Astrocyte of the hippocampus (primary cell): ENCODE measurements around the gene MYO16.
"Not testable (repeated sequence)": the region's sequence is repeated elsewhere in the genome, so short reads cannot be mapped to it uniquely, and the experiment has no call there.

ENCODE experiments used
- DNase-seq: peaks from one replicate; pipeline ENCODE4 v3.0.0; 2011; ENCODE audit warnings: low read depth, low spot score

MYO16 gene

DNA sequence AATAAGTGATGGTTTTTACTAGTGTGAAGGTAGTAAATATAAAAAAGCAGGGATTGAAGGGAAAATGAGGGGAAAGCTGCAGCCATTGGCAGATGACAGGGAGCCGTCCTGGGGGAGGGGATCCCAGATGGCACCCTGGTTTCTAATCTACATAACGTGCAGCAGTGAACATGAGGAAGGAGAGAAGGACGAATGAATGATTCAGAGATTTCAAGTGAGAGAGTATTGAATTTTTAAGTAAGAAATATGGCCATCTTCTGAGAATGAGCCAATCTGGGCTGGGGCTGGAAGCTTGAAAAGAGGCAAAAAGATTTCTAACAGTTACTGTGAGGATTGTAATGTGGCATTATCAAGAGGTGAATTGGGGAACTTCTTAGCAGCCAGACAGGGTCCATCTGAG, 414.2 kb downstream of the MYO16 start:
- DNase-seq: no peak

DNA sequence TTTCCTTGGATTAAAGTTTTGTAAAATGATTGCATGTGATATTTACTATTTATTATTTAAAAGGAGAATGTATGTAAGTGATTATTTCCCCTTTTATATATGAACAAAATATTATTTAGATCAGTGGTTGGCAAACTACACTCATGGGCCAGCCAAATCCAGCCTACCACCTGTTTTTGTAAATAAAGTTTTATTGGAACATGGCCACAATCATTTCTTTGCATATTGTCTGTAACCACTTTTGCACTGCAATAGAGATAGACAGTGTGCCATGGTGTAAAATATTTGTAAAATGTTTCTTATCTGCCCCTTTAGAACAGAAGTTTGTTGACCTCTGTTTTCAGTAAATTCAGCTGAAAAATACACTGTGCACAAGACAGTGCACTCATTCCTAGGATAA, 426.4 kb downstream of the MYO16 start:
- no peak for DNase-seq

DNA sequence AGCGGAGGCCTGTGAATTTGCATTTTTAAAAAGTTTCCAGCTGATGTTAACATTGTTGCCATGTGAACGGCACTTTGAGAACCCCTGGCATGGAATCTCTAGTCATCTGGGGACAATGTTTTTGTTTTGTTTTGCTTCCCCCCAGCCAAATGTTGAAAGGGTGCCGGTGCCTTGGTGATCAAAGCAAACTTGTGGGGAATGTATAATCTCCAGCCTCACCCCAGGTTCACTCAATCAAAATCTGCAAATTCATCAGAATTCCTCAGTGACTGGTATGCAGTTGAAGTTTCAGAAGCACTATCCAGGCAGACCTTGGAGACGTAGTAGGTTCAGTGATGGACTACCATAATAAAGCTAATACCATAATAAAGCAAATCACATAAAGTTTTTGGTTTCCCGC, 428.7 kb downstream of the MYO16 start:
- peak; percentile 80 for DNase-seq

DNA sequence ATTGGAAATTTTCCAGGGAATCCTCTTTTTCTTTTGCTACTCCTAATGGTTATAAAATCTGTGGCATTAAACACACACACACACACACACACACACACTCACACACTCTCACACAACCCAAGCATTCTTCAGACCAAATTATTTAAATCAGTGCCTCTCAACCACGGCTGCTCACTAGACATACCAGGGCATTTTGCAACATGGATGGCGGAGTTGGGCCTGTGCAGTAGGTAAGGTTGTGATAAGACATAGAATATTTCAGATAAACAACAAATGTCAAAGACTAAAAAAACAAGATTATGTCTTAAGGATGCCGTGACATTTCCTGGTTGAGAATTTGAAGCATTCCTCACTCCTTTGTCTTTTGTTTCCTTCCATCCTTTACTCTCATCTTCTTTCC, 443.1 kb downstream of the MYO16 start:
- DNase-seq: no peak

GRCh38 chr13:109074436-109074835, 445.0 kb downstream of the MYO16 start:
- no peak for DNase-seq

- DNase-seq: no peak
Measured at GRCh38 chr13:109074853-109075252, 445.4 kb downstream of the MYO16 start.

DNA sequence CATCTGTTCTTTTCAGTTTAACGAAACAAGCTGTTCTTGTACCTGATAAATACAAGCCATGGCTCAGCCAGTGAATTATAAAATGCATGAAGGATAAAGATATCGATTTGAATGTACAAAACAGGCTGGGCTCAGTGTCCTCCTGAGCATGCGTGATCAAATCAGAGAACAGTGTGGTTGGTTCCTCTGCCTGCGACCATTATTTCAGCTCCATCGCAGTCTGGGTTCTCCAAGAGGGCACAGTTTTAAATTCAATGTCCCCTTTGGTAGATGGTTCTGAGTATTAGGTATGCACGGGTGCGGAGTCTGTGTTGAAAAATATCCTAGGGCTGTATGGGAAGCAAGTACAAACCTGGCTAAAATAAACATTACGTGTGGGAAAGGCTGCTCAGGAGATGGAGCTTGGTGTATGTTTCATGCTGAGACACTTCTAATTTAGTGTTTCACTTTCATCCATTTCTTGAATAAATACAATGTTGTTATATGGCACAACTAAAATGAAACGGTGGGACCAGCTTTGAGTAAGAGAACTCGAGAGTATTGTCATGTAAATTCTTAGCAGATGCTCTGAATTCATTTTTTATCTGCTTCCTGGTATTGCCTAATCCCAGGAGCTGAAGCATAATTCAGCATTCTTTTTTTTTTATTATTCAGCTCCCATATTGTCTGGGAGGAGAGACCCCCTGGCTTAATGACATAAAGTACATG, 458.7 kb downstream of the MYO16 start:
- DNase-seq: no peak

DNA sequence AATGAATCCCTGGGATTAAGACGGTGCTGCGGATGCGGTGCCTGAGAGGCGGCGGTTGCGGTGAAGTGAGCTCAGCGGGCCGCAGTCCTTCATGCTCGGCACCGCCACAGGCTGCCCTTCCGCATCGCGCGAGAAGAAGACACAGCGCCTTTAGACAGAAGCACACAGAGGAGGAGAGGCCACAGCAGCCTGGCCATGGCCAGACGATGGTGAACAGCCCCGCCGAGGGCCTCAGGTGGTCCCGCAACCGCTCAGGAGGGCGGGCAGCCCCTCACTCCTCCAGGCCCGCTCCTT, 459.2 kb downstream of the MYO16 start:
- DNase-seq: peak; percentile 12

GRCh38 chr13:109090796-109091195, 461.4 kb downstream of the MYO16 start:
- no peak for DNase-seq

GRCh38 chr13:109091249-109091648, 461.8 kb downstream of the MYO16 start:
- no peak for DNase-seq

GRCh38 chr13:109092186-109092585, 462.8 kb downstream of the MYO16 start:
- DNase-seq: not testable (repeated sequence)

DNA sequence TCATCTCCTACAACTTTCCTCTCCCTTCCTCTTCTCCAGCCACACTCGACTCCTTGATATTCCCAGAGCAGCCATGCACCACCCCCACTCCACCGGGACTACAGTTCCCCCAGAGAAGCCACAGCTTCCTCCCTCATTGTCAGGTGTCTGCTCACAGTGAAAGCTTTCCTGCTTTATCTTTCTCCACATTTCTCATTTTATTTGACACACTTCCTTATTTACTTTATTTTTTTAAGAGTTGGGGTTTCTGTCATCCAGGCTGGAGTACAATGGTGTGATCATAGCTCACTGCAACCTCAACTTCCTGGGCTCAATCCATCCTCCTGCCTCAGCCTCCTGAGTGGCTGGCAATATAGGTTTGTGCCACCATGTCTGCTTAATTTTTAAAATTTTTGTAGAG, 464.6 kb downstream of the MYO16 start:
- no peak for DNase-seq

- no peak for DNase-seq
Measured at GRCh38 chr13:109095126-109095525, 465.7 kb downstream of the MYO16 start.

DNA sequence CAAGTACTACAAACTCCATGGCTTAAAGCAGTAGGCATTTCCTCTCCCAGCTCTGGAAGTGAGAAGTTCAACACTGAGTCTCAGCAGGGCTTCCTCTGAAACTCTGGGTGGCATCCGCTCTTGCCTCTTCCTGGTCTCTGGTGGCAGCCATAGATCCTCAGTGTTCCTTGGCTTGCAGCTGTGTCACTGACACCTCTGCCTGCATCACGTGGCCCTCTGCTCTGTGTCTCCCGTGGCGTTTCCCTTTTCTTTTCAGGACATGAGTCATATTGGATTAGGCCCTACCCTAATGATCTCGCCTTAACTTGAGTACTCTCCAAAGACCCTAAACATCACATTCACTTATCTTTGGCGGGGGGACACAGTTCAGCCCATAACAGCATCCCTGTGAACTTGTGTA, 466.7 kb downstream of the MYO16 start:
- DNase-seq: no peak

- peak; percentile 39 for DNase-seq
Measured at GRCh38 chr13:109100705-109101304, 471.4 kb downstream of the MYO16 start.

DNA sequence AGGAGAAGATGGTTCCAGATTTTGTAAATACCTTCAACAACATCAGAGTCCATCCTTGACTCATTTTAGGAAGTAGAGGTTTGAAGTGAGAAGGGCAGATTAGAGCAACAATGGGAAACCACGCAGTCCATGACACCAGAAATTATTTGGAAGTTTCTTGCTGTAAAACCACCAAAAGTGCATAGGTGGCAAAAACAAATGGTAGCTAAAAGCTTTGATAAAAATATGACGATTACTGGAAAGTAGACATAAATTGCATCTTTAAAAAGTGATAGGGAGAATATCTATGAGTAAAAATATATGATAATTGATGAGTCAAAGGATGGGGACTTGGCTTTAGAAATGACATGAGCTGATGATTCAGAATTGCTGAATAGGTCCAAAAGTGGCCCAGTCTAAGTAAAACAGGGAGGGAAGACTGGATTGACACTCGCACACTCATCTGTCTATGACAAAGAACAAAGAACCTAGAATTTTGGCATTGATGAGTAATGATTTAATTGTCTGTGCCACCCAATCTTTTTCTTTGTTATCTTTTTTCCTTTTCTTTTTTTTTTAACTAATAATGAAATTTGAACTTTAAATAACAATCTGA, 472.2 kb downstream of the MYO16 start:
- no peak for DNase-seq

GRCh38 chr13:109105899-109106298, 476.5 kb downstream of the MYO16 start:
- no peak for DNase-seq

DNA sequence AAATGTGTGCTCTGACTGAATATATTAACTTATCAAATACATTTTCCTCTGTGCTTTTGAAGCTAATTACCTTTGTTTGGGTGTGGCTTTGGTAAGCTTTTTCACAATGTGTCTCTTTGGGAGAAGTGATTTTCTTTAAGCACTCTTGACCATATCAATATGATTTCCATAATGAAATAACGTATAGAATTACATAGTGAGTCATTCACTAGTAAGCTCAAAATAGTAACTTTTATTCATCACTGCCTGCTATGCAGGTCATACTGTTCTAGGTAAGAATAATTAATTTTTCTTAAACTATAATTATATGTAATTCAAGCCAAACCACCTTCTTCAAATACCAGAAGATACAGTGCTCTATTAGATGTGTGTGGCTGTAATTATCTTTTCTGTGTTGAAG, 480.7 kb downstream of the MYO16 start:
- DNase-seq: no peak

DNA sequence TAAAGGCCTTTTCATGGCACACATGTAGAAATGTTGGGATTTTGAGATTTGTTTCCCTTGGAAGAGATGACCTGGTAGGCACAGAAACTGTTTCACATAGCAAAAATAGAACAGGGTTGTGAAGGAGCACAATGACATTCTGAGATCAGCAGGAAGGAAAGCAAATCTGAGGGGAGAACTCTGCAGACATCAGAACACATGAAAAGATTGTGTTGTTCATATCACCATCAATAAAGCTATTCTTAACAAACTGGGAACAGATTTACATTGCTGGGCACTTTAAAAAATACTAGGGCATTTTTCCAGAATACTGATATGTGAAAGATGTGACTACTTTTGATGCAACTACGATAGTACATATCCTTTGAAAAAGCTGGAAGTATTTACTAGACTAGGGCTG, 481.7 kb downstream of the MYO16 start:
- no peak for DNase-seq

- DNase-seq: no peak
Measured at GRCh38 chr13:109113427-109113826, 484.0 kb downstream of the MYO16 start.

GRCh38 chr13:109114162-109114561, 484.8 kb downstream of the MYO16 start:
- peak; percentile 28 for DNase-seq

DNA sequence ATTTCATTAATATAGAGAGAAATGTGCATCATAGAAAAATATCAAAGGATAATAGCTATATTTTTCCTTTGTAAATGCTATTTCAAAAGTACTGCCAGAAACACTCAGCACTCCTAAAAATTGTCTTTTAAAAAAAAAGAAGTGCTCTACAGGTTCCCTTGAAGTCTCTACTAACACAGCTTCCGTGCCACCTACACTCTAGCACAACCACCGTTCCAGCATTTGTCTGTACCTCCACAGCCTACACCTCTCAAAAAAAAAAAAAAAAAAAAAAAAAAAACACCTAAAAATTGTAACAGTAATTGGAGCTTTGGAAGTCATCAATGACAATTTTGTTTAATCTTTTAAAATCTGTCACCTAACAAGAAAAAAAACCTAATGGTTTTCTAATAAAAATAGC, 485.6 kb downstream of the MYO16 start:
- no peak for DNase-seq

DNA sequence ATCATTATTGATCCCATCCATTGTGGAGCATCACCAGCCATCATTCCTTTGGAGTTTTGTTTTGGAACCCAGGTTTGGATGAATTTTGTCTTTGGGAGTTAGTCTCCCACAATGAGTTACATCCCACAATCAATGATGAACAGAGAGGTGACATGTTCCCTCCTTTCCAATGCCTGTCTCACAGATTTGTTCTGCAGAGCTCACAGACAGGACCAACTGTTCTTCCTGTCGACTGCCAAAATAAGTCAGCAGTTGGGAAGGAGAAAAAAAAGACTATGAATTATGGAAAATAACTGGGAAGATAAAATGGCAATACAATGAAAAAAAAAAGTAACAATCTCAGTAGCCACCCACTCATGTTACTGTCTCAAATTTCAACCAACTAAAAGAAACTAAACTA, 489.1 kb downstream of the MYO16 start:
- DNase-seq: no peak

DNA sequence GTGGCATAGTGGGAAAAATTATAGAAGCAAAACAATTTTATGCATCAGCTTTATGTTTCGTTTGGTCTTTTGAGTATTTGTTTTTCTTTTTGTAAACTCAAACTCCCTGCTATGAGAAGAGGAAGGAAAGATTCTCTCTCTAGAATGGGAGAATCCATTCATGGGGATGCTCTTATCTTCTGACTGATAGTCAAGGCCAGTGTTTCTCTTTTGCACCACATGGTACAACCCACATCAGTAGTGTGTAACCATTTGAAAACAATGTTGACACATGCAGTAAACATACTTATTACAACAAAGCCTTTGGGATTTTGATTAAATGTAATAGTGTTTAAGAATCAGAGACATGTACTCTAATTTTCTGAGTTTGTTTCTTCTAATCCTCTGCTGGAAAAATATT, 490.5 kb downstream of the MYO16 start:
- DNase-seq: no peak
